ENCODE results near the gene YJU2. TPM values are rescaled to one million over a fixed set of nuclear protein-coding genes. Genes with fewer than 3 reads are reported as not detected.

The YJU2 gene
- total RNA-seq, 1 experiment from 2014 or later: 22.3 TPM

DNA sequence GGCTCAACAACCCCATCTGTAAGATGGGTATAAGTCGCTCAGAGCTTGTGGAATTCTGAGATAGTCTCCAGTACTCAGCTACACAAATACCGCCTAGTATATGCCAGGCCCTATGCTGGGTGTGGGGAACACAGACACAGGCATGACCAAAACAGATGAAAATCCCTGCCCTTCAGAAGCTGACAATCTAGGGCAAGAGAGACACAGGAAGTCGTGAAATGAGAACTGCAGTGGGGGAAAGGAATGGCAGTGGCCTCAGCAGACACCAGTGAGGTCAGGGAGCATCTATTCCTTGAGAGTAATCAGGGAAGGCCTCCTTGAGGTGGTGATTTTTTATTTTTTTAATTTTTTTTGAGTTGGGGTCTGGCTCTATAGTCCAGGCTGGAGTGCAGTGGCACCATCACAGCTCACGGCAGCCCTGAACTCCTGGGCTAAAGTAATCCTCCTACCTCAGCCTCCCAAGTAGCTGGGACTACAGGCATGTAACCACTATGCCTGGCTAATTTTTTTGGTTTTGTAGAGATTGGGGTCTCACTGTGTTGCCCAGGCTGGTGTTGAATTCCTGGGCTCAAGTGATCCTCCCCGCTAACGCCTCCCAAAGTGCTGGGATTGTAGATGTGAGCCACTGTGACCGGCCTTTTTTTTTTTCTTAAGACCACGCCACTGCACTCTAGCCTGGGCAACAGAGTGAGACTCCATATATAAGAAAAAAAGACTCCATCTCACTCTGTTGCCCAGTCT is 52.1 kb downstream of the YJU2 start:
- DNase-seq (ENCODE audit: low read depth): no peak

DNA sequence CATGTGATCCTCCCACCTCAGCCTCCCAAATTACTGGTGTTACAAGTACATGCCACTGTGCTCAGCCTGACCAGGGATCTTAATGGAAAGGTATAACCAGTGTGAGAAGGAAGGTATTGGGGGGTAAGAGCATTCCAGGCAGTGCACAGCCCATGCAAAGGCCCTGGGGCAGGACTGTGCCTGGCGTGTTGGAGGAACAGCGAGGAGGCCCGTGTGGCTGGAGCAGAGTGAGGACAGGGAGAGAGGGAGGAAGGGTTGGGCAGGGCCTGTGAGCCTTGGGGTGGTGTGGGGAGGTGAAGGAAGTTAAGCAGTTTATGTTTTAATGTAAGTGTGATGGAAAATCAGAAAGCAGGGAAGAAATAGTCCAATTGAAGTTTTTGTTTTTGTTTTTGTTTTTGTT is 53.7 kb downstream of the YJU2 start:
- DNase-seq (ENCODE audit: low read depth): no peak

DNA sequence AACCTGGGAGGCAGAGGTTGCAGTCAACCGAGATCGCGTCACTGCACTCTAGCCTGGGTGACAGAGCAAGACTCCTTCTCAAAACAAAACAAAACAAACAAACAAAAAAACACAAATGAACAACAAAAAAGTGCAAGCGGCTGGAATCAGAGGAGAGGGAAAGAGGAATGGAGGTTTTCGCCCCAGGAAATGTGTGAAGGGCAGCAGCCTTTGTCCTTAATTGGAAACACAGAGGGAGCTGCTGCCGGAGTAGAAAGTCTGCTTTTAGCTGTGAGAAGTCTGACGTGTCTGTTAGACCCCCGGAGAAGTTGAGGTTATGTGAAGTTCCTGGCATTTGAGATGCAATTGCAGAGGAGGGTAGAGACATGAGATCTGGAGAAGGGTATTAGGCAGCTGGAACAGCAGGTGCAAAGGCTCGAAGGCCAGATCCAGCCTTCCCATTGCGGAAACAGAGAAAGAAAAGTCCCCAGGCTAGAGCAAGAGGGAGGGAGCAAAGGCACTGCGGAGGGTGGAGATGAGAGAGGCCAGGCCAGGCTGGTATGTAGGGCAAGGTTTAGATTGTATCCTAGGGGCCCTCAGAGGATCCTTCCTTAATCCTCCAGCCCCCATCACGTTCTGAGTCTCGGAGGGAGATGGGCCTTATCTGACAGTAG is 54.8 kb downstream of the YJU2 start:
- DNase-seq (ENCODE audit: low read depth): no peak

DNA sequence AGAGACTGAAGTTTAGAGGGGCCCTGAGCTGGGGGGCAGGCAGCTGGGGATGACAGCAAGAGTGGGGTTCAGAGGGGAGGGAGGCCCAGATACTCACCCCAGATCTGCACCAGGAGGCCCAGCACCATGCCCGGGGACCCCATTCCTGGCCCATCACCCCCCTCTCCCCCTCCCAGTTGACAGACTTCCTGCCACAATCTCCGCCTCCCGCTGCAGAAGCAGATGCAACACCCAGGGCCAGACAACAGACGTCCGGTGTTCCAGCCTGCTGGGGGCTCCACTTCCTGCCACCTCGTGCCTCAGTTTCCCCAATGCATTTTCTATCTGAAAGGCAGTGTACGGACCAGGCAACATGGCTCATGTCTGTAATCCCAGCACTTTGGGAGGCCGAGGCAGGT is 55.4 kb downstream of the YJU2 start, which contains the start of gene TMIGD2:
Gene TMIGD2 (minus strand): TSS at position 147 of the 398 bp plus-strand sequence. CDS start 4 bp downstream, at position 143.
- no peak for DNase-seq (ENCODE audit: low read depth)

DNA sequence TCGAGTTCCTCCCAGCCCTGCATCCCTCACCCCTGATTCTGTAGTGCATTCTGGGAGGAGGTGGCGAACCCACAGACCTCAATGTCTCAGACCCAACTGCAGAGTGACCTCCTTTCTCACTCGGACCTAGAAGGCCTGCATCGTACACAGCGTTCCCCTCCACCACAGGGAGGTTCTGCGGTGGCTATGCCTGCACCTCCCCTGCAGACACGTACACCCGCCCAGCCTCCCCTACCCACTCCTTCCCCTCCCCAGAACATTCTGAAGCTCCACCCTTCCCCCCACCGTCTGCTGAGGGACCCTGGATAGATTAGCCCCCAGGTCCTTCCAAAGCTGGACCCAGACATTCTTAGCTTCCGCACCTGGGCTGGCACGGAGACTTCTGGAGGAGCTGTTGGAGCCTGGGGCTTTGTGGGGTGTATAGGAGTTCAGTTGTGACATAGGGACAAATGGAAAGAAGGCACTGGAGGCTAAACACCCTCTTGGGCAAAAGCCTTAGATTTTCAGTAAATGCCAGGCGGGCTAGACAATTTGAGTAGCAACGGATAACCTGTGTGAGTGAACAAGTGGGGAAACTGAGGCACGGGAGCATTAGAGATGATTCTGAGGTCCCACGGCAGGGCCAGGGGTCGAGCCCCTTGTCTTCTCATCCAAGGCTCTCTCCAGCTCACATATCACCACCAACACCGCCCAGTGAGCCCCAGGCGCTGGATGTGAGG is 57.1 kb downstream of the YJU2 start:
- DNase-seq (ENCODE audit: low read depth): no peak

DNA sequence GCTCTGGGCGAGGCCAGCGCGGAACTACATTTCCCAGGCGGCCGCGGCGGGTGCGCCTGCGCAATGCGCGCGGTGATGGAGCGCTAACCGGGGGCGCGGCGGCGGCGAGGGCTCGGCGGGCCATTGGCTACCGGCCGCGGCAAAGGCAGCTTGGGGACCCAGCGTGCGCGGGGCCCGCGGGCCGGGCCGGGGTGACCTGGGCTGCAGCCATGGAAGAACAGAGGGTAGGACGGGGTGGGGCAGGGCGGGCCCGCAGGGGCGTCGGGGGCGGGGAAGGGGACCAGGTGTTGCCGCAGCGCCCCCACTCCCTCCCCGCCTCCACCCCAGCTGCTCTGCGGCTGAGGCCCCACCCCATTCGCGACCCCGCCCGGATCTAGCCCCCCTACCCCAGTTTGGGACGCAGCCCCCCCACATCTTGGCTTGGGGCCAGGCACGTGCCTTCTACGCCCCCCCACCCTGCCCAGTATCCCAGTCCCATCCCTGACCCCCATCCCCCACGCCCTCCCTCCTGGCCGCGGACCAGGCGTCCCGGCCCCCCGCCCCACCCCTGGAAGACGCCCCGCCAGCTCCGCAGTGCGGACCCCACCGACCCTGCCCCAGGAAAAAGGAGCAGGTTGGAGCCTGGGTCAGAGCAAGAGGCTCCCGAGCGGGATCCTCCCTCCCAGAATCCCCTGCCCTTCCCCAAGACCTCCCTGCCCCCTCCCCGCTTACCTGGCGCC is 57.8 kb downstream of the YJU2 start, which contains the start of gene FSD1:
Gene FSD1 (plus strand): TSS at position 61 of the 719 bp plus-strand sequence. CDS start 149 bp downstream, at position 210.
- DNase-seq (ENCODE audit: low read depth): peak; percentile 62

DNA sequence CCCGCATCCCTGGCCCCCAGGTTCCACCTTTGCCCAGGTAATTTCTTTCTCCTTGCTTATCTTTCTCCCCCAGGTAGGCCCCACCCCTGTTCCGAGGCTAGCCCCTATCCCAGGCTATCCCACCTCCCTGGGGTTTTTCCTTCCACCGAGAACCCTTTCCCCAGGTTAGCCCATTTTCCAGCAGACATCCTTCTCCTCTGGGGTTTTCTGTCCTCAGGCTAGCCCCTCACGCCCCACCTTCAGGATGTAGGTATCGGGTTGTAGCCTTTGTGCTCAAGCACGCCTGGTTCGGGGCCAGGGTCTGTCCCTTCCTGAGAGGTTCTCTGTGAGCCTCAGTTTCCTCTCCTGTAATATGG is 58.4 kb downstream of the YJU2 start:
- no peak for DNase-seq (ENCODE audit: low read depth)

DNA sequence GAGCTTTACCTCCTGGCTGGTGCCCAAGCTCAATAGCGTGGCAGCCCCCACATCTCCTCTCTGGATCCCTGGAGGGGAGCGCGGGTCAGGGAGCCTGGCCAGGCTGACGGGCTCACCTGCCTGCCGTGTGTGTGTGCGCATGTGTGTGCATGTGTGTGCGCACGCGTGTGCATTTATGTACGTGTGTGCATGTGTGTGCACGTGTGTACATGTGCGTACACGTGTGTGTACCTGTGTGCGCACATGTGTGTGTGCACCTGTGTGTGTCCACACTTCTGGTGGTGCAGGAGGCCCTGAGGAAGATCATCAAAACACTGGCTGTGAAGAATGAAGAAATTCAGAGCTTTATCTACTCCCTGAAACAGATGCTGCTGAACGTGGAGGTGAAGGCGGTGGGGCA is 58.8 kb downstream of the YJU2 start:
- no peak for DNase-seq (ENCODE audit: low read depth)

DNA sequence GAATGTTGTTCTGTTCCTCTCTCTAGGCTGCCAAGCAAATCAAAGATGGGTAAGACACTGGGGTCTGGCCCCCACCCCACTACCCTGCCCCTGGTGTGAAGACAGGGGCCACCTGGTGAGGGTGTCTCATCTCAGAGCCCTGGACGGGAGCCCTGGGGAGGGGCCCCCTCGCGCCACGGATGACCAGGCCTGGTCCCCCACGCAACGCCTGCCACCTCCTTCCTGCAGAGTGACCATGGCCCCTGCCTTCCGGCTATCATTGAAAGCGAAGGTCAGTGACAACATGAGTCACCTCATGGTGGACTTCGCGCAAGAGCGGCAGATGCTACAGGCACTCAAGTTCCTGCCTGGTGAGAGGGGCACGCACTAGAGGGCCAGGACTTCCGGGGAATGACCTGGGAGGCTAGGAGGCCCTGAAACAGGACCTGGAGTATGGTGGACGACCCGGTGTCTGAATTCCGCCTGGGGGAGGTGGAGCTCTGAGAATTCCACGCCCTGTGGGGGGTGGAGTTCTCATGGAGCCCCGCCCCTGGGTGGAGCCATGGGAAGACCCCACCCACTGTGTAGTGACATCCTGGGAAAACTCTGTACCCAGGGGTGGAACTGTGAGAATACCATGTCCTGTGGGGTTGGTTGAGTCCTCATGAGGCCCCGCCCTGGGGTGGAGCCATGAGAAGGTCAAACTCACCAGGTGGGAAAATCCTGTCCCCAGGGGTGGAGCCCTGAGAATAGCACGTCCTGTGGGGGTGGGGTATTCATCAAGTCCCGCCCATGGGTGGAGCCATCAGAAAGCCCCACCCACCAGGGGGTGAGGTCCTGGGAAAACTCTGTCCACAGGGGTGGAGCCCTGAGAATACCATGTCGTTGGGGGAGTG is 63.6 kb downstream of the YJU2 start:
- DNase-seq (ENCODE audit: low read depth): peak; percentile 65

DNA sequence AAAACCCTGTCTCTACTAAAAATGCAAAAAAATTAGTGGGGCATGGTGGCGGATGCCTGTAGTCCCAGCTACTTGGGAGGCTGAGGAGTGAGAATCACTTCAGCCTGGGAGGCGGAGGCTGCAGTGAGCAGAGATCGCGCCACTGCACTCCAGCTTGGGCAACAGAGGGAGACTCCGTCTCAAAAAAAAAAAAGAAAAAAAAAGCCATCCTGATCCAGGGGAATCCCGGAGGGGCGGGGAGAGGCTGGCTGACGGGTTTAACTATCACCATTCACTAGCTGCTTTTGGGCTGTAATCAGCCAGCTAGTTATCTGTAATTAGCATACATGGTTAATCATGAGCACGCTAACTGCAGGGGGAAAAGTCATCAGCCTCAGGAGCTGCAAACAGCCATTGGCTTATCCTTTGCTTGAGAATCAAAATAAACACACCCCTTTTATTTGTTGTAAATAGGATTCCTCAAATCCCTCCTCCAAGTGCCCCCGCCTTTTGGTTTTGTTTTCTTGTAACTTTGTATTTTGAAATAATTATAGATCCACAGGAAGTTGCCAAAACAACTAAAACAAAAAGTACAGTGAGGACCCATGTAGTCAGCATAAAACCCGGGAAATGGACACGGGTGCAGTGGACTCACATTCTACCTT is 67.1 kb downstream of the YJU2 start:
- peak; percentile 25 for DNase-seq (ENCODE audit: low read depth)

DNA sequence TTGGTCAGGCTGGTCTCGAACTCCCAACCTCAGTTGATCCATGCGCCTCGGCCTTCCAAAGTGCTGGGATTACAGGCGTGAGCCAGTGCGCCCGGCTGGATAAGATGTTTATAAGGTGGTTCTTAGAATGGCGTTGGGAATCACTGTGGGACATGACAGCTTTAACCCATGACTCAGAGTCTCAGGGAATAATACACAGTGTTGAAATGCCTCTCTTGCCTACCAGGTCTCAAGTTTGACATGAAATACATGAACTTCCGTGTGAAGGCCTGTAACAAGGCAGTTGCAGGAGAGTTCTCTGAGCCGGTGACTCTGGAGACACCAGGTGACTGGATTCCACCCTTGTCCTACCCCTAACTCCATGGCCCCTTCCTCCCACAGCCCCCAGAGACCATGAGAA is 70.1 kb downstream of the YJU2 start:
- DNase-seq (ENCODE audit: low read depth): no peak

DNA sequence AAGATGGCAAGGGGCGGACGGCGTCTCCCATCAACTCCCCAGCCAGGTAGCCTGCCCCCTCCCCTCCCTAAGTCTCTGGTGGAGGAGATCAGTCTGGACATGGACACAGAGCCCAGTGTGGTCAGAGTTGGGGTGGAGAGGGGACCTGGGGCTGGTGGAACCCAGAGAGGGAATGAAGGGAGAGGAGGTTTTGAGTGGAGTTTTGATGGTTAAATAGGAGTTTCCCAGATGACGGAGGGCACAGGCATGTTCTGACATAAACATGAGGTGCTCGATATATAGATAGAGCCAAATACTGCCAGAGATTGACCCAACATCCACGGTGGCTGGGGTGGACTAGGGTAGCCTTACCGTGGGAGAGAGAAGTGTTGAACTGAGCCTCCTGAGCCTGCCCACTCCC is 71.6 kb downstream of the YJU2 start:
- no peak for DNase-seq (ENCODE audit: low read depth)

Other genes starting within 250 kb of the YJU2 start
- gene PIAS4, start 239.3 kb upstream of the YJU2 start, total RNA-seq (2014; rRNA removed; shearing (Covaris generic)): 12.5 and 15.9 TPM in 2 replicates
- gene ZBTB7A, start 180.2 kb upstream of the YJU2 start, total RNA-seq (2014; rRNA removed; shearing (Covaris generic)): 4.3 and 10.2 TPM in 2 replicates
- 126 and 134 TPM in 2 replicates for gene MAP2K2, start 123.0 kb upstream of the YJU2 start, total RNA-seq (2014; rRNA removed; shearing (Covaris generic))
- gene CREB3L3, start 93.4 kb upstream of the YJU2 start, total RNA-seq (2014; rRNA removed; shearing (Covaris generic)): not detected in 2 replicates
- gene SIRT6, start 64.5 kb upstream of the YJU2 start, total RNA-seq (2014; rRNA removed; shearing (Covaris generic)): 11.5 and 28.4 TPM in 2 replicates
- under 0.01 and 0.12 TPM in 2 replicates for gene ANKRD24, start 64.4 kb upstream of the YJU2 start, total RNA-seq (2014; rRNA removed; shearing (Covaris generic))
- 0.39 and 1.1 TPM in 2 replicates for gene EBI3, start 17.6 kb upstream of the YJU2 start, total RNA-seq (2014; rRNA removed; shearing (Covaris generic))
- gene SHD, start 32.2 kb downstream of the YJU2 start, total RNA-seq (2014; rRNA removed; shearing (Covaris generic)): 0.12 TPM in 1 of 2 replicates, not detected in the other
- not detected in 2 replicates for gene TMIGD2, start 55.3 kb downstream of the YJU2 start, total RNA-seq (2014; rRNA removed; shearing (Covaris generic))
- gene FSD1, start 57.5 kb downstream of the YJU2 start, total RNA-seq (2014; rRNA removed; shearing (Covaris generic)): 9.7 and 11.3 TPM in 2 replicates
- 30.2 and 38.4 TPM in 2 replicates for gene STAP2, start 91.7 kb downstream of the YJU2 start, total RNA-seq (2014; rRNA removed; shearing (Covaris generic))
- 4.0 and 4.8 TPM in 2 replicates for gene MPND, start 96.5 kb downstream of the YJU2 start, total RNA-seq (2014; rRNA removed; shearing (Covaris generic))
- gene SH3GL1, start 153.5 kb downstream of the YJU2 start, total RNA-seq (2014; rRNA removed; shearing (Covaris generic)): 83.2 and 84.3 TPM in 2 replicates
- 12.9 and 16.8 TPM in 2 replicates for gene CHAF1A, start 155.6 kb downstream of the YJU2 start, total RNA-seq (2014; rRNA removed; shearing (Covaris generic))
- gene UBXN6, start 210.7 kb downstream of the YJU2 start, total RNA-seq (2014; rRNA removed; shearing (Covaris generic)): 44.5 and 101 TPM in 2 replicates
- gene HDGFL2, start 225.2 kb downstream of the YJU2 start, total RNA-seq (2014; rRNA removed; shearing (Covaris generic)): 41.9 and 60.5 TPM in 2 replicates